ENCODE results near the gene HOMER3. TPM values are rescaled to one million over a fixed set of nuclear protein-coding genes. Genes with fewer than 3 reads are reported as not detected.

Gene HOMER3
- total and polyA plus RNA-seq, 9 of the 15 experiments (the other 6 are each of a cell fraction or from before 2014, with no cell fraction given), result 1.3 to 5.1 (median 3.7) TPM; not detected in 2

DNA sequence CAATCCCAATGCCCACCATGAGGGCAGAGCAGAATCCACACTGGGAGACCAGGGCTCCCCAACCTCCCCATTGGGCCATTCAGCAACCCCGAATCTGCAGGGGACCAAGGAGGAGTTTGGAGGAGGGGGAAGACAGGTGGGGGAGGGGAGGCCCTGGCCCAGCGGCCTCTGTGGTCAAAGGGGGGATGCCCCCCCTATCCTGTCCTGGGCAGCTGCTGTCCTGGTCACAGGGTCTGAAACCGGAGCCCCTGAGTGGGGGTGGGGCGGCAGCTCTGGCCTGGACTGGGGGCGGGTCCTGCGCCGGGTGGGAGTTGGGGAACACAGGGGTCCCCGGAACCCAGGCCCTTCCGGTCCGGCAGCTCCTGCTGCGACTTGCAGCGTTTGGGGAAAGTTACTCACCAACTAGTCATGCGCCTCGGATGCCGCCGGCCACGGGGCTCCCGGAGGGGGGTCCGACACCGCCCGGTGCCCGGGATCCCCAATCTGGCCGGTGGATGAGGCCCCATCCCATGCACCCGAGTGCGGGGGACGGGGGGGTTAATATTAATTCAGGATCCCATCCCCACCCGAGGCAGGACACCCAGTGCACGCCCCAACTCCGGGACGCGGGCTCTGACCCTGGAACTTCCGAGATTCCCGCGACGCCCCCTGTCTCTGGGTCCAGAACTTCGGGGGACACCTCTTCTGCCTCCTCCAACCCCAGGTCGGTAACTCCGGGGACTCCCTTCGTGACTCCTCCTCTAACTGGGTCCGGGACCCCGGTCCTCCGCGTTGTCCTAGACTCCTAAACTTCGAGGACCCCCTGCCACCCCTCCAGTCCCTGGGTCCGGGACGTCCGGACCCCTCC is 872 bp downstream of the HOMER3 start (continued):
- TF ChIP-seq, protein P1, sequence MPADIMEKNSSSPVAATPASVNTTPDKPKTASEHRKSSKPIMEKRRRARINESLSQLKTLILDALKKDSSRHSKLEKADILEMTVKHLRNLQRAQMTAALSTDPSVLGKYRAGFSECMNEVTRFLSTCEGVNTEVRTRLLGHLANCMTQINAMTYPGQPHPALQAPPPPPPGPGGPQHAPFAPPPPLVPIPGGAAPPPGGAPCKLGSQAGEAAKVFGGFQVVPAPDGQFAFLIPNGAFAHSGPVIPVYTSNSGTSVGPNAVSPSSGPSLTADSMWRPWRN (IDR thresholded peaks at IDR 0.05; ENCODE audit: low read depth), result 0 out of 2 replicates have a peak, but pooled peaks have one; percentile 37
- TF ChIP-seq TEAD2 (tag; IDR thresholded peaks at IDR 0.05) (no peak), ZBTB7A (IDR thresholded peaks at IDR 0.05; ENCODE audit: borderline replicate concordance, control insufficient read depth, low read depth, low read length) (peak; percentile 37; the same call in 1 of the 2 replicates), NR2F6 (CRISPR knock-in tag; IDR thresholded peaks at IDR 0.05) (no peak), ZNF3 (CRISPR knock-in tag; IDR thresholded peaks at IDR 0.05) (no peak), ZNF778 (CRISPR knock-in tag; IDR thresholded peaks at IDR 0.05) (no peak), PHB2 (IDR thresholded peaks at IDR 0.05; ENCODE audit: low read depth) (no peak)
- TF ChIP-seq, protein P2, sequence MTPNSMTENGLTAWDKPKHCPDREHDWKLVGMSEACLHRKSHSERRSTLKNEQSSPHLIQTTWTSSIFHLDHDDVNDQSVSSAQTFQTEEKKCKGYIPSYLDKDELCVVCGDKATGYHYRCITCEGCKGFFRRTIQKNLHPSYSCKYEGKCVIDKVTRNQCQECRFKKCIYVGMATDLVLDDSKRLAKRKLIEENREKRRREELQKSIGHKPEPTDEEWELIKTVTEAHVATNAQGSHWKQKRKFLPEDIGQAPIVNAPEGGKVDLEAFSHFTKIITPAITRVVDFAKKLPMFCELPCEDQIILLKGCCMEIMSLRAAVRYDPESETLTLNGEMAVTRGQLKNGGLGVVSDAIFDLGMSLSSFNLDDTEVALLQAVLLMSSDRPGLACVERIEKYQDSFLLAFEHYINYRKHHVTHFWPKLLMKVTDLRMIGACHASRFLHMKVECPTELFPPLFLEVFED (CRISPR knock-in tag; conservative IDR thresholded peaks at IDR 0.05), result no peak
